OCI-LY1 (cell line): ENCODE data around the gene CABCOCO1.

Experiments
- H2AFZ ChIP-seq: fragments of 200-600 bp; sonication (generic), shearing (Covaris generic); 2 replicates; pipeline ENCODE4 v1.6.0; 2014; ENCODE audit warnings: antibody characterized with exemption, mild to moderate bottlenecking, low read length
- H3F3A ChIP-seq: fragments of 200-600 bp; sonication (generic), shearing (Covaris generic); 2 replicates; pipeline ENCODE4 v1.6.0; 2014; ENCODE audit warnings: mild to moderate bottlenecking, antibody characterized with exemption, low read length, moderate library complexity; ENCODE audit not compliant: insufficient read depth
- H3K27ac ChIP-seq: fragments of 200-600 bp; sonication (generic); 2 replicates; pipeline ENCODE4 v1.5.1; 2014; ENCODE audit warnings: low read length, mixed run types, mild to moderate bottlenecking, low read depth; ENCODE audit not compliant: poor library complexity, severe bottlenecking
- H3K27me3 ChIP-seq: fragments of 200-600 bp; sonication (generic); 2 replicates; pipeline ENCODE4 v1.6.0; 2014; ENCODE audit warnings: antibody characterized with exemption, mild to moderate bottlenecking, low read length, moderate library complexity; ENCODE audit not compliant: insufficient read depth
- H3K36me3 ChIP-seq: fragments of 200-600 bp; sonication (generic); 2 replicates; pipeline ENCODE4 v1.6.1; 2014; ENCODE audit warnings: mild to moderate bottlenecking, antibody characterized with exemption, low read length, moderate library complexity, mixed read lengths; ENCODE audit not compliant: insufficient read depth
- H3K4me1 ChIP-seq: fragments of 200-600 bp; sonication (generic); 2 replicates; pipeline ENCODE4 v1.5.1; 2014; ENCODE audit warnings: mild to moderate bottlenecking, low read length, moderate library complexity; ENCODE audit not compliant: insufficient read depth, severe bottlenecking
- H3K4me2 ChIP-seq: fragments of 200-600 bp; sonication (generic), shearing (Covaris generic); 2 replicates; pipeline ENCODE4 v1.6.1; 2014; ENCODE audit warnings: low read length
- H3K4me3 ChIP-seq: fragments of 200-600 bp; sonication (generic); 2 replicates; pipeline ENCODE4 v1.5.1; 2014; ENCODE audit warnings: low read length, low read depth, mild to moderate bottlenecking, mixed read lengths; ENCODE audit not compliant: poor library complexity, severe bottlenecking
- H3K79me2 ChIP-seq: fragments of 200-600 bp; shearing (Covaris generic); 2 replicates; pipeline ENCODE4 v1.6.1; 2016; ENCODE audit warnings: mixed run types, low read length, mixed read lengths; ENCODE audit not compliant: insufficient read depth
- H3K9ac ChIP-seq: fragments of 200-600 bp; sonication (generic), shearing (Covaris generic); 2 replicates; pipeline ENCODE4 v1.6.1; 2014; ENCODE audit warnings: mild to moderate bottlenecking, low read length, mixed read lengths
- H3K9me2 ChIP-seq: fragments of 200-600 bp; sonication (generic), shearing (Covaris generic); 2 replicates; pipeline ENCODE4 v1.6.1; 2014; ENCODE audit warnings: low read depth, mild to moderate bottlenecking, low read length, mixed read lengths
- H3K9me3 ChIP-seq: fragments of 200-600 bp; shearing (Covaris generic); 2 replicates; pipeline ENCODE4 v1.6.1; 2014; ENCODE audit warnings: low read length, mixed read lengths
- H4K20me1 ChIP-seq: fragments of 200-600 bp; sonication (generic), shearing (Covaris generic); 2 replicates; pipeline ENCODE4 v1.6.0; 2016; ENCODE audit warnings: mild to moderate bottlenecking, low read length; ENCODE audit not compliant: insufficient read depth
- EZH2 ChIP-seq: fragments of 200-600 bp; sonication (generic), shearing (Covaris generic); IDR thresholded peaks from 2 replicates; pipeline ENCODE4 v1.8.0; 2017; ENCODE audit warnings: borderline replicate concordance, mixed run types, mild to moderate bottlenecking, antibody characterized with exemption, low read length, moderate library complexity, mixed read lengths
- TF ChIP-seq, protein P1 (sequence below): fragments of 200-600 bp; sonication (generic), shearing (Covaris generic); IDR thresholded peaks from 2 replicates; pipeline ENCODE4 v1.5.1; 2017; ENCODE audit warnings: mild to moderate bottlenecking, antibody characterized with exemption, low read length, moderate library complexity, mixed read lengths

CABCOCO1 gene

GRCh38 chr10:61664985-61665384, 2.3 kb downstream of the CABCOCO1 start:
- Histone ChIP-seq H3K9me2 (no peaks in the 10 kb centered on the region), H3K4me1 (no peaks in the 10 kb centered on the region), H3K9me3 (no peaks in the 10 kb centered on the region), H3F3A (no peaks in the 10 kb centered on the region), H3K36me3 (no peaks in the 10 kb centered on the region), H3K9ac (no peak overlapping the region), H3K4me3 (no peak overlapping the region), H2AFZ (no peak overlapping the region), H3K27ac (no peak overlapping the region), H3K27me3 (no peaks in the 10 kb centered on the region), H3K79me2 (no peaks in the 10 kb centered on the region), H4K20me1 (no peaks in the 10 kb centered on the region), H3K4me2 (no peak overlapping the region)
- TF ChIP-seq, protein P1, sequence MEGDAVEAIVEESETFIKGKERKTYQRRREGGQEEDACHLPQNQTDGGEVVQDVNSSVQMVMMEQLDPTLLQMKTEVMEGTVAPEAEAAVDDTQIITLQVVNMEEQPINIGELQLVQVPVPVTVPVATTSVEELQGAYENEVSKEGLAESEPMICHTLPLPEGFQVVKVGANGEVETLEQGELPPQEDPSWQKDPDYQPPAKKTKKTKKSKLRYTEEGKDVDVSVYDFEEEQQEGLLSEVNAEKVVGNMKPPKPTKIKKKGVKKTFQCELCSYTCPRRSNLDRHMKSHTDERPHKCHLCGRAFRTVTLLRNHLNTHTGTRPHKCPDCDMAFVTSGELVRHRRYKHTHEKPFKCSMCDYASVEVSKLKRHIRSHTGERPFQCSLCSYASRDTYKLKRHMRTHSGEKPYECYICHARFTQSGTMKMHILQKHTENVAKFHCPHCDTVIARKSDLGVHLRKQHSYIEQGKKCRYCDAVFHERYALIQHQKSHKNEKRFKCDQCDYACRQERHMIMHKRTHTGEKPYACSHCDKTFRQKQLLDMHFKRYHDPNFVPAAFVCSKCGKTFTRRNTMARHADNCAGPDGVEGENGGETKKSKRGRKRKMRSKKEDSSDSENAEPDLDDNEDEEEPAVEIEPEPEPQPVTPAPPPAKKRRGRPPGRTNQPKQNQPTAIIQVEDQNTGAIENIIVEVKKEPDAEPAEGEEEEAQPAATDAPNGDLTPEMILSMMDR: no peak
- TF ChIP-seq EZH2: no peak

DNA sequence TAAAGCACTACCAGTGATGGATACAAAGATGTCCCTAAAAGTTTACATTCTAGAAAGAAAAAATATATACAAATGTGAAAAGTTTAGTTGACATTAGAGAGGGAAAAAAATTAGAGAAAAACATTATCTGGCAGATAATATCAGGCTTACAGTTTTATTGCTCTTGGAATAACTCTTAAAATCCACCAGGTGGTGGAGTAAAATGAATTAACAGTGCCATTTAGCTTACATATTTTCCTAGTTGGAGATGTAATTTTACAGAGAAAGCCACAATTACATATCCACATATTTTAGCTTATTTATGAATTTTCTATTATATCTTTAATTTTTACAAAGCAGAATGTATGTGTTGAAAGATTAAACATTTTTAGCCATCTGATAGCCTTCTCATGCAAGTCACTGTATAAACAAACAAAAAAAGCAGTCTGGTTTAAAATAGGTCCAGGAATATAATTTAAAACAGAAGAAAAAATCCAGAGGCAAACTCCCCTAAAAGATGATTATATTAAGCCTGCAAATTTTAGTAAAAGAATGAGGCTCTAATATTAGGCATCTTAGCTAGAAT, 6.5 kb downstream of the CABCOCO1 start:
- Histone ChIP-seq H3K4me3 (no peak overlapping the region), H3K4me1 (no peaks in the 10 kb centered on the region), H3F3A (no peaks in the 10 kb centered on the region), H3K9me3 (no peaks in the 10 kb centered on the region), H3K79me2 (no peaks in the 10 kb centered on the region), H3K27ac (no peak overlapping the region), H3K27me3 (no peaks in the 10 kb centered on the region), H3K36me3 (no peaks in the 10 kb centered on the region), H2AFZ (no peak overlapping the region), H3K4me2 (no peak overlapping the region), H4K20me1 (no peaks in the 10 kb centered on the region), H3K9me2 (no peaks in the 10 kb centered on the region), H3K9ac (no peak overlapping the region)
- TF ChIP-seq, protein P1: no peak
- TF ChIP-seq EZH2: no peak

- no peaks in the 10 kb centered on the region for H3K27me3 ChIP-seq
- no peak overlapping the region for H3K4me3 ChIP-seq
- no peaks in the 10 kb centered on the region for H3K9me3 ChIP-seq
- H2AFZ ChIP-seq: no peak overlapping the region
- H3K4me1 ChIP-seq: no peaks in the 10 kb centered on the region
- H3K36me3 ChIP-seq: no peaks in the 10 kb centered on the region
- H3F3A ChIP-seq: no peaks in the 10 kb centered on the region
- H4K20me1 ChIP-seq: no peaks in the 10 kb centered on the region
- H3K79me2 ChIP-seq: no peaks in the 10 kb centered on the region
- no peak overlapping the region for H3K9ac ChIP-seq
- H3K4me2 ChIP-seq: no peak overlapping the region
- TF ChIP-seq, protein P1: no peak
- no peak for TF ChIP-seq EZH2
- no peaks in the 10 kb centered on the region for H3K9me2 ChIP-seq
- H3K27ac ChIP-seq: no peak overlapping the region
These were observed 7.1 kb downstream of the CABCOCO1 start for GRCh38 chr10:61669849-61670248.
